K562 (cell line): ENCODE measurements around the gene C19orf47.

ENCODE experiments used
- CBX8 ChIP-seq: fragments of 200-600 bp; sonication (generic); IDR thresholded peaks from 2 replicates; pipeline ENCODE4 v1.6.1; 2012; ENCODE audit warnings: borderline replicate concordance, mixed run types, low read depth, mild to moderate bottlenecking, moderate library complexity, mixed read lengths, low read length, control low read depth, inconsistent platforms; ENCODE audit not compliant: poor library complexity, severe bottlenecking; ENCODE audit errors: extremely low read depth
- CTCF ChIP-seq, 3 experiments: IDR thresholded peaks in 2 of 3; conservative IDR thresholded peaks in 1 of 3; 2 replicates each; pipeline ENCODE4 v1.5.1; 2011 to 2012; ENCODE audit warnings: low read length in 3 of 3, mild to moderate bottlenecking in 3 of 3, control low read depth in 2 of 3, improper control_type of control experiment in 1 of 3, inconsistent platforms in 1 of 3, low read depth in 1 of 3, mixed read lengths in 1 of 3, moderate library complexity in 1 of 3; ENCODE audit not compliant: insufficient read depth in 2 of 3
- EP300 ChIP-seq: IDR thresholded peaks from 2 replicates; pipeline ENCODE4 v1.6.1; 2012; ENCODE audit warnings: low read length, improper control_type of control experiment
- HCFC1 ChIP-seq: IDR thresholded peaks from 2 replicates; pipeline ENCODE4 v1.6.1; 2012; ENCODE audit warnings: low read depth, low read length, improper control_type of control experiment
- HLTF ChIP-seq: fragments of 450-650 bp; IDR thresholded peaks from 2 replicates; pipeline ENCODE4 v1.6.1; 2016
- JUNB ChIP-seq: fragments of 450-650 bp; formaldehyde crosslinking; conservative IDR thresholded peaks from 2 replicates; pipeline ENCODE4 v1.4.0; 2020; ENCODE audit warnings: mild to moderate bottlenecking
- JUND ChIP-seq, 2 experiments: IDR thresholded peaks; 2 replicates in 1 of 2; 3 replicates in 1 of 2; pipeline ENCODE4 v1.6.1; 2011; ENCODE audit warnings: borderline replicate concordance in 2 of 2, low read depth in 2 of 2, low read length in 2 of 2, improper control_type of control experiment in 1 of 2, missing biosample characterization in 1 of 2, missing genetic modification characterization in 1 of 2, missing genetic modification reagents in 1 of 2
- POLR2A ChIP-seq: fragments of 450-650 bp; conservative IDR thresholded peaks from 2 replicates; pipeline ENCODE4 v1.6.1; 2016
- RBBP5 ChIP-seq: fragments of 200-600 bp; sonication (generic); IDR thresholded peaks from 2 replicates; pipeline ENCODE4 v1.6.1; 2012; ENCODE audit warnings: borderline replicate concordance, mild to moderate bottlenecking, low read length, control low read depth, inconsistent platforms; ENCODE audit not compliant: insufficient read depth, poor library complexity, severe bottlenecking
- SAP30 ChIP-seq: fragments of 200-600 bp; sonication (generic); IDR thresholded peaks from 2 replicates; pipeline ENCODE4 v1.6.1; 2012; ENCODE audit warnings: borderline replicate concordance, low read depth, mild to moderate bottlenecking, moderate library complexity, low read length, control low read depth, inconsistent platforms; ENCODE audit not compliant: insufficient read depth, poor library complexity, severe bottlenecking
- ZEB2 ChIP-seq: fragments of 450-650 bp; IDR thresholded peaks from 2 replicates; pipeline ENCODE4 v1.6.1; 2016

DNA sequence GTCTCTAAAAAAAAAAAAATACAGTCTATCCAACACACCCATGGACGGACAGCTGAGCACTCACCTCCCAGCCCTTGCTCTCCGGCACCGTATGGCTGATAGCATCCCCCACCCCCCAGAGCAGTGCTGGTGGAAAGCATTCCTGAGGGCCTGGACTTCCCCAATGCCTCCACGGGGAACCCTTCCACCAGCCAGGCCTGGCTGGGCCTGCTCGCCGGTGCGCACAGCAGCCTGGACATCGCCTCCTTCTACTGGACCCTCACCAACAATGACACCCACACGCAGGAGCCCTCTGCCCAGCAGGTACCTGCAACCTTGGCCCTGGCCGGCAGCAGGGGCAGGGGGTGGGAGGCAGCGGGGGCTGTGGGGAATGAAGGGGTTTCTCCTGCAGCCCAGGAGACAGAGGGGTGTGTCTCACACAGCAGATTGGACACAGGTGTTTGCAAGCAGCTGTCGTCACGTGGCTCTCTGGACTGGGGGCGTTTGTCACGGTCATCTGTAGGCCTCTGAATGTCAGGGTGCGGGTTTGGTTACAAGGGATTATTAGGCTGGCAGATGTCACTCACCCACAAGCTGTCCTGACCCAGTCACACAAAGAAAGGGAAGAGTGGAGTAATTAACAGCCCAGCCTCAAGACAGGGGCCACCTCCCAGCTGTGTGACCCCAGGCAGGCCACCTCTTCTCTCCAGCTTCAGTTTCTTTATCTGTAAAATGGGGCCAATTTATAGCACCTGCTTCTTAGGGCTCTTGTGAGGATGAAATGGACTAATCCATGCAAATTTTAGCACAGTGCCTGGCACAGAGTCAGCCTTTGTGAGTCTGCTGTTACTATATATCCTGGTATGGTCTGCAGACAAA, 19.6 kb upstream of the C19orf47 start:
- no peak for TF ChIP-seq JUND (IDR thresholded peaks at IDR 0.05; ENCODE audit: borderline replicate concordance, low read depth, low read length)
- no peak for TF ChIP-seq JUND (tag; IDR thresholded peaks at IDR 0.05; ENCODE audit: borderline replicate concordance, low read depth, low read length)
- TF ChIP-seq ZEB2 = no peak
- TF ChIP-seq JUNB (CRISPR knock-in tag) = no peak
- no peak for TF ChIP-seq RBBP5
- no peak for TF ChIP-seq SAP30
- no peak for TF ChIP-seq CBX8
- no peak for TF ChIP-seq POLR2A
- no peak for TF ChIP-seq HLTF
- no peak for TF ChIP-seq HCFC1
- TF ChIP-seq EP300 = no peak
- TF ChIP-seq CTCF (IDR thresholded peaks at IDR 0.05 in 2 of 3, conservative IDR thresholded peaks at IDR 0.05 in 1 of 3; ENCODE audit: insufficient read depth in 2 of 3, low read depth in 1 of 3, low read length in 3 of 3) = no peak
